ENCODE measurements around the gene FRA10AC1. TPM values are rescaled to one million over a fixed set of nuclear protein-coding genes. Genes with fewer than 3 reads are reported as not detected.

Gene FRA10AC1, protein sequence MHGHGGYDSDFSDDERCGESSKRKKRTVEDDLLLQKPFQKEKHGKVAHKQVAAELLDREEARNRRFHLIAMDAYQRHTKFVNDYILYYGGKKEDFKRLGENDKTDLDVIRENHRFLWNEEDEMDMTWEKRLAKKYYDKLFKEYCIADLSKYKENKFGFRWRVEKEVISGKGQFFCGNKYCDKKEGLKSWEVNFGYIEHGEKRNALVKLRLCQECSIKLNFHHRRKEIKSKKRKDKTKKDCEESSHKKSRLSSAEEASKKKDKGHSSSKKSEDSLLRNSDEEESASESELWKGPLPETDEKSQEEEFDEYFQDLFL
- 6.6 and 10.7 TPM in 2 replicates for total RNA-seq

DNA sequence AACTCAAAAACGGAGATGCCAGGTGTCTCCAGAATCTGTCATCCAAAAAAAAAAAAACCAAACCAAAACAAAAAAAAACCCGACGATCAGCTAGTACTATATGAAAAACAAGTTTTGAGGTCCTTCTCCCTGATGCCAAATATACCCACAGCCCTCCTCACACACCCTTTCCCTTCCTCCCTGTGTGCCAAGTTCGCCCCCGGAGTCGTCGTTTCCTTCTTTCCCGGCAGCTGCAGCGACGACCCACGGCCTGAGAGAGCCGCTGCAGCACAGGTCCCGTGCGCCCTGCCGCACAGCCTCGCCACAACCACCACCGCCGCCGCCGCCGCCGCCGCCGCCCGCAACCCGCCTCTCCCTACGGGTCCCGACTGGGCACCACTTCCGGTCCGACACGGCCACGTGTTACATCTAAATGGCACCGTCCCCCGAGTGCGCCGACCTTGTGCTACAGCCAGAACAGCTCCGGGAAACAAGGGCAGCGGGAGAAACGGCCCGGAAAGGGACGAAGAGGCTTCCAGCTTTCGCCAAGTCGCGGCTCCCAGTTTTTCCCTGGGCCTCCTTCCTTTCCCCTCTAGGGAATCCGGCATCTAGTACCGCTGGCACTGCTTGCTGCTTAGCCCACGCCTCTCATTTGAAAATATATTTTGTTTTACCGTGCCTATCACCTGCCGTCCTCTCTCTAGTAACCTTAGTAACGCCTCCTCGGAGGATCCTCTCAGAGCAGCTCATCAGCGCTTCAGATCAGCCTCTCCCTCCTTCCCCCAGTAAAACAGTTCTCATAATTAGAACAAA, at the start of gene FRA10AC1:
TSS of gene FRA10AC1 (minus strand) at position 383 of the 792 bp plus-strand sequence. CDS start 2,486 bp downstream, outside the sequence.

Other genes starting within 250 kb of the FRA10AC1 start
- 126 and 185 TPM in 2 replicates for gene MYOF, start 220.3 kb downstream of the FRA10AC1 start, total RNA-seq
- 1.3 and 55.1 TPM in 2 replicates for gene CEP55, start 206.0 kb downstream of the FRA10AC1 start, total RNA-seq
- gene FFAR4, start 135.9 kb downstream of the FRA10AC1 start, total RNA-seq: not detected in 2 replicates
- gene RBP4, start 101.4 kb downstream of the FRA10AC1 start, total RNA-seq: 0.22 TPM in 1 of 2 replicates, not detected in the other
- not detected in 2 replicates for gene PDE6C, start 90.1 kb downstream of the FRA10AC1 start, total RNA-seq
- not detected in 2 replicates for gene LGI1, start 55.3 kb upstream of the FRA10AC1 start, total RNA-seq
- 1.8 and 4.0 TPM in 2 replicates for gene SLC35G1, start 191.4 kb upstream of the FRA10AC1 start, total RNA-seq

Measured in placental pericyte (primary cell).